RWPE1 (cell line): Measurements from ENCODE around the gene COX5A.

Source experiments
- CTCF ChIA-PET: fragments of 350-600 bp; sonication (Branson Sonifier 250); formaldehyde crosslinking; extraction: SDS; loops from one replicate; lab custom pipeline; 2021; lab: Yijun Ruan, JAX
- POLR2A ChIA-PET: fragments of 400-600 bp; formaldehyde crosslinking; extraction: SDS; loops from one replicate; lab custom pipeline; 2020; ENCODE audit warnings: antibody characterized with exemption; ENCODE audit not compliant: low non-redundant PET; lab: Yijun Ruan, JAX
- DNase-seq: peaks from one replicate; pipeline ENCODE4 v3.0.0; 2012; ENCODE audit warnings: low spot score
- H3K27ac ChIP-seq: fragments of 450-650 bp; 2 replicates; pipeline ENCODE4 v1.5.1; 2017
- CTCF ChIP-seq: fragments of 450-650 bp; conservative IDR thresholded peaks from 2 replicates; pipeline ENCODE4 v1.5.1; 2017; ENCODE audit warnings: low read depth, mild to moderate bottlenecking

The COX5A gene

DNA sequence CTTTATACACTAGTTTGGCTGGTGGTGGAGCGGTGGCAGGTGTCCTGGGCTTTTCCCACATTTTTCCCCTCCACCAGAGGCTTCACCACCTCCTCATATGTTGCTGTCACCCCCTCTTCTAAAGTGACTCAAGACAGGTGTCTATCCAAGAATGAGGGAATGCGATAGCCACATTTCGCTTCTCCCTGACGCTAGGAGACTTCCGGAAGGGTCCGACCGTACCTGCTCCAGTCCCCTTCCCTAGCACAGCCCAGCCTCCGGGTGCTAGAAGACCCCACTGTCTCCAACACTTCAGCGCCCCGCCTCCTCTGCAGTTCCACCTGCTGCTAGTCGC, 65.2 kb downstream of the COX5A start:
- CTCF ChIA-PET, result no interaction called here
- H3K27ac ChIP-seq, result peak overlapping the region; percentile 77
- DNase-seq, result no peak
- POLR2A ChIA-PET, result no interaction called here
- no peak for TF ChIP-seq CTCF

DNA sequence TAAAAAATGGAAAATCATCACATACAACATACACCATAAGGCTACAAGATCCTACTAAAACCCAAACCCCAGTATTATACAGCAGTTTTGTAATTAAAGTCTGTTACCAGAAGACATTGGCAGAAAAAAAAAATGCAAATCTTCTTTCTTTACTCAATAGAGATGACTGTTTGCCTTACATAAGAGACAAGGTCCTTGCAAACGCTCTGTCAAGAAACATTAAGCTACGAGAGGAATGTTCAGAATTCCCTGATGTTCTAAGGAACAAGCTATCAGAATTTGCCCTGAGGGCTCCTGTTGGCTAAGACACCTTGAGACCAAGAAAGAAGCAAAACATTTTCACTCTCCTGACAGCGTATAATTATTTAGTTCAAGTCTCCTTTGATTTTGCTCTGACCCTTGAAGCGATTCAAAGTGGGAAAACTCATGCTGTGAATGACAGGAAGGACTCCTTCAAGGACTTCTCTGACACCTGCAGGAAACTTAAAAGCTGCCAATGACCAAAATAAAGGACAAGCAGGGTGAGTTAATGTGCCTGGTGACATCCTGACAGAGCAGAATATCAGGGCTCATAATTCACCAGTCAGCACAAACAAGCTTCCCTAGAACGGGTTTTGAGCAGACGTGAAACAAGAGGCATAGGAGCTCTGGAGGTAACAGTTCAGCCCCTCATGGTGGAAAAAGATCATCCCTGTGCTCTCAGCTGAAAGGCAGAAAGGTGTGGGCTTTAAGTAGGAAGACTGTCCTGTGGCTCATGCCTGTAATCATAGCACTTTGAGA, 67.2 kb downstream of the COX5A start:
- peak; percentile 48 for DNase-seq

More for the DNA sequence above, 67.2 kb downstream of the COX5A start:
- ChIA-PET POLR2A (interaction anchor here (0.5 to 1.0 kb wide), 5 partner anchors 26 to 436 kb away, joined by 3 to 6 read pairs (median 4); no protein-coding TSS in a partner anchor), CTCF (interaction anchor here (0.8 to 1.6 kb wide), 2 partner anchors 31 to 35 kb away, joined by 3 to 7 read pairs; no protein-coding TSS in a partner anchor)
- TF ChIP-seq CTCF, result no peak
- peak overlapping the region; percentile 53 for H3K27ac ChIP-seq
